Esophagus squamous epithelium (tissue), 5 donors: ENCODE results near the gene IKZF2. TPM values are rescaled to one million over a fixed set of nuclear protein-coding genes. Genes with fewer than 3 reads are reported as not detected.

Source experiments
- DNase-seq: peaks from one replicate; lab custom pipeline; 2025; lab: John Stamatoyannopoulos, UW
- H3K27ac ChIP-seq, 4 donors: fragments of 200-600 bp; sonication (generic); one replicate each; pipeline ENCODE4 v1.5.1; 2016 to 2019; ENCODE audit warnings: mild to moderate bottlenecking in 1 of 4
- H3K27me3 ChIP-seq, 4 donors: fragments of 200-600 bp; sonication (generic); 1 replicate in 3 of 4; 2 replicates in 1 of 4; pipeline versions ENCODE4 v1.5.1 to v1.6.0; 2017 to 2021; ENCODE audit warnings: antibody characterized with exemption in 1 of 4
- H3K36me3 ChIP-seq, 3 donors: fragments of 200-600 bp; sonication (generic); one replicate each; pipeline ENCODE4 v1.5.1; 2016 to 2019
- H3K4me1 ChIP-seq, 3 donors: fragments of 200-600 bp; sonication (generic); one replicate each; pipeline ENCODE4 v1.5.1; 2017 to 2019
- H3K4me3 ChIP-seq, 4 donors: fragments of 200-600 bp; sonication (generic); 1 replicate in 3 of 4; 2 replicates in 1 of 4; pipeline ENCODE4 v1.5.1; 2016 to 2019; ENCODE audit warnings: mild to moderate bottlenecking in 2 of 4, moderate library complexity in 1 of 4
- H3K9me3 ChIP-seq, 3 donors: fragments of 200-600 bp; sonication (generic); one replicate each; pipeline ENCODE4 v1.5.1; 2016 to 2019
- POLR2A ChIP-seq, 4 donors: fragments of 450-650 bp; IDR thresholded peaks; one replicate each; pipeline ENCODE4 v1.6.1; 2017; ENCODE audit warnings: antibody characterized with exemption in 4 of 4, mild to moderate bottlenecking in 4 of 4, moderate library complexity in 3 of 4
- WGBS, 2 donors: methylation state at CpG; one replicate each; pipeline ENCODE4 v1.1.5; 2018; 5-methylcytosine and 5-hydroxymethylcytosine counted together
- intact Hi-C: fragments of 100-400 bp; cut with DNase I; formaldehyde crosslinking; loops from one replicate; pipeline ENCODE4 v1.15.0; 2022
- total RNA-seq, 4 donors: library from RNA; depleted of rRNA; stranded (reverse); fragments of >200 nt; gene quantifications; one replicate each; pipeline ENCODE4 v1.1.0, GENCODE V29; 2016
- TF ChIP-seq, protein P1 (sequence below), 6 experiments: fragments of 450-650 bp in 4 of 6; fragments of 200-600 bp in 2 of 6; sonication (generic) in 2 of 6; IDR thresholded peaks; one replicate each; pipeline ENCODE4 v1.5.1; 2016 to 2019; ENCODE audit warnings: antibody characterized with exemption in 6 of 6, mild to moderate bottlenecking in 4 of 6, moderate library complexity in 4 of 6
- donor health status: DM: yes; HTN: yes; CAD: no.

Gene IKZF2
- total RNA-seq, 4 donors from 2014 or later = 44.1 to 96.1 (median 78.6) TPM

GRCh38 chr2:212960336-212960735 is 191.1 kb downstream of the IKZF2 start:
- no peaks in the 10 kb centered on the region for H3K9me3 ChIP-seq
- DNase-seq = no peak
- no peak overlapping the region for H3K4me3 ChIP-seq
- H3K27ac ChIP-seq = no peak overlapping the region
- TF ChIP-seq POLR2A (IDR thresholded peaks at IDR 0.05) = no peak
- TF ChIP-seq, protein P1, sequence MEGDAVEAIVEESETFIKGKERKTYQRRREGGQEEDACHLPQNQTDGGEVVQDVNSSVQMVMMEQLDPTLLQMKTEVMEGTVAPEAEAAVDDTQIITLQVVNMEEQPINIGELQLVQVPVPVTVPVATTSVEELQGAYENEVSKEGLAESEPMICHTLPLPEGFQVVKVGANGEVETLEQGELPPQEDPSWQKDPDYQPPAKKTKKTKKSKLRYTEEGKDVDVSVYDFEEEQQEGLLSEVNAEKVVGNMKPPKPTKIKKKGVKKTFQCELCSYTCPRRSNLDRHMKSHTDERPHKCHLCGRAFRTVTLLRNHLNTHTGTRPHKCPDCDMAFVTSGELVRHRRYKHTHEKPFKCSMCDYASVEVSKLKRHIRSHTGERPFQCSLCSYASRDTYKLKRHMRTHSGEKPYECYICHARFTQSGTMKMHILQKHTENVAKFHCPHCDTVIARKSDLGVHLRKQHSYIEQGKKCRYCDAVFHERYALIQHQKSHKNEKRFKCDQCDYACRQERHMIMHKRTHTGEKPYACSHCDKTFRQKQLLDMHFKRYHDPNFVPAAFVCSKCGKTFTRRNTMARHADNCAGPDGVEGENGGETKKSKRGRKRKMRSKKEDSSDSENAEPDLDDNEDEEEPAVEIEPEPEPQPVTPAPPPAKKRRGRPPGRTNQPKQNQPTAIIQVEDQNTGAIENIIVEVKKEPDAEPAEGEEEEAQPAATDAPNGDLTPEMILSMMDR (IDR thresholded peaks at IDR 0.05) = no peak
- H3K36me3 ChIP-seq = peaks cover 0 to 32% (median 0%) of the 10 kb centered on the region in 3 donors
- WGBS, 2 donors = 80 to 86% methylated on average over 2 of the region's 2 CpGs
- intact Hi-C loops = no loop called here
- peaks cover 5 to 44% (median 17%) of the 10 kb centered on the region in 3 donors for H3K4me1 ChIP-seq
- H3K27me3 ChIP-seq = no peaks in the 10 kb centered on the region

GRCh38 chr2:212959471-212960117 is 191.8 kb downstream of the IKZF2 start:
- intact Hi-C loops = no loop called here

DNA sequence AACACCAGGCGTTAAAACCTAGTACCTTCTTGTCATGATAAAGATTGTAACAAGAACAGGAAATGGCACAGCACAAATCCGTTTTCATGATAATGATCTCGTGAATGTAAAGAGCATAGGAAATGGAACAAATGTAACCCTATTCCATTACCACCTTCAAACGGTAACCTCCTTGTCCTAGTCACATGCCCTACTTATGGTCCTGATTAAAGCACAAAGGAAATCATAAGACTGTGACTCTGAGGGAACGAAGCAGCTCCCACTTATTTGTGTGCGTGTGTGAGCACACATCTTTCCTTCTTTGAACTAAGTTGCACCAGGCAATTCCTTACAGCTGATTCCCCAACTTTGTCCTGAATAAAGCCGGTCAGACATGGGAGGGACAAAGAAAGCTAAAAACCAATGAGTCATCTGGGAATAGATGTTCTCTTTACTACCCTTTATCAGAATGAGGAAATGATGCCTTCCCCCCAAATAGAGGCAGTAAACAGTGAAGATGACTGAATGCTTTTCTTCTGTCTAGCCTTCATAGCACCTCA is 192.6 kb downstream of the IKZF2 start:
- TF ChIP-seq, protein P1 (IDR thresholded peaks at IDR 0.05) = no peak
- no peak for TF ChIP-seq POLR2A (IDR thresholded peaks at IDR 0.05)
- H3K4me3 ChIP-seq = no peak overlapping the region
- WGBS, 2 donors = 70 to 74% methylated on average over 7 of the region's 7 CpGs
- peaks cover 5 to 47% (median 17%) of the 10 kb centered on the region in 3 donors for H3K4me1 ChIP-seq
- DNase-seq = no peak
- H3K27me3 ChIP-seq = no peaks in the 10 kb centered on the region
- H3K36me3 ChIP-seq = peaks cover 0 to 19% (median 0%) of the 10 kb centered on the region in 3 donors
- intact Hi-C loops = no loop called here
- no peaks in the 10 kb centered on the region for H3K9me3 ChIP-seq
- H3K27ac ChIP-seq = peak overlapping the region in 3 of 4 donors; percentile 22 to 42 (median 40)

More at GRCh38 chr2:212959471-212960117, 191.8 kb downstream of the IKZF2 start:
- peaks cover 0 to 27% (median 0%) of the 10 kb centered on the region in 3 donors for H3K36me3 ChIP-seq
- H3K27ac ChIP-seq = peak overlapping the region in 3 of 4 donors; percentile 21 to 40 (median 22)
- TF ChIP-seq, protein P1 (IDR thresholded peaks at IDR 0.05) = no peak
- TF ChIP-seq POLR2A (IDR thresholded peaks at IDR 0.05) = no peak
- H3K27me3 ChIP-seq = no peaks in the 10 kb centered on the region
- no peak overlapping the region for H3K4me3 ChIP-seq
- H3K9me3 ChIP-seq = no peaks in the 10 kb centered on the region
- peaks cover 5 to 46% (median 17%) of the 10 kb centered on the region in 3 donors for H3K4me1 ChIP-seq
- WGBS, 2 donors = 7 to 24% methylated on average over 1 of the region's 1 CpG
- DNase-seq = no peak

- Histone ChIP-seq H3K36me3 (peaks cover 0 to 13% (median 0%) of the 10 kb centered on the region in 3 donors), H3K4me3 (no peak overlapping the region), H3K4me1 (peaks cover 12 to 53% (median 21%) of the 10 kb centered on the region in 3 donors), H3K27ac (peak overlapping the region in 2 of 4 donors; percentile 42 to 58), H3K27me3 (no peaks in the 10 kb centered on the region), H3K9me3 (no peaks in the 10 kb centered on the region)
- WGBS, 2 donors = 72 to 79% methylated on average over 3 of the region's 3 CpGs
- intact Hi-C loops = no loop called here
- DNase-seq = no peak
- TF ChIP-seq POLR2A (IDR thresholded peaks at IDR 0.05) = no peak
- TF ChIP-seq, protein P1 (IDR thresholded peaks at IDR 0.05) = no peak
Measured at GRCh38 chr2:212958133-212958532, 193.3 kb downstream of the IKZF2 start.

GRCh38 chr2:212957624-212958023 is 193.8 kb downstream of the IKZF2 start:
- Histone ChIP-seq H3K36me3 (peaks cover 0 to 13% (median 0%) of the 10 kb centered on the region in 3 donors), H3K4me1 (peaks cover 12 to 53% (median 21%) of the 10 kb centered on the region in 3 donors), H3K27me3 (no peaks in the 10 kb centered on the region), H3K4me3 (no peak overlapping the region), H3K9me3 (no peaks in the 10 kb centered on the region), H3K27ac (peak overlapping the region in 3 of 4 donors; percentile 12 to 58 (median 50))
- intact Hi-C loops = no loop called here
- TF ChIP-seq, protein P1 (IDR thresholded peaks at IDR 0.05) = no peak
- TF ChIP-seq POLR2A (IDR thresholded peaks at IDR 0.05) = no peak
- no peak for DNase-seq
